Smooth muscle cell (in vitro differentiated cells): ENCODE data around the gene SIRPB2. TPM values are rescaled to one million over a fixed set of nuclear protein-coding genes. Genes with fewer than 3 reads are reported as not detected.

Source experiments
- DNase-seq: peaks from one replicate; lab custom pipeline; 2025; ENCODE audit not compliant: unreplicated experiment; lab: John Stamatoyannopoulos, UW
- H2AFZ ChIP-seq: fragments of 200-600 bp; sonication (generic); 2 replicates; pipeline ENCODE4 v1.6.0; 2016; ENCODE audit warnings: antibody characterized with exemption, low read depth, mild to moderate bottlenecking
- H3F3A ChIP-seq: fragments of 200-600 bp; sonication (generic); 2 replicates; pipeline ENCODE4 v1.6.0; 2017; ENCODE audit warnings: antibody characterized with exemption, low read depth
- H3K27ac ChIP-seq: fragments of 200-600 bp; sonication (generic); 2 replicates; pipeline ENCODE4 v1.5.1; 2016; ENCODE audit warnings: low read depth, mild to moderate bottlenecking
- H3K27me3 ChIP-seq: fragments of 200-600 bp; sonication (generic); 2 replicates; pipeline ENCODE4 v1.6.1; 2016; ENCODE audit warnings: low read depth, mild to moderate bottlenecking
- H3K36me3 ChIP-seq: fragments of 200-600 bp; sonication (generic); 2 replicates; pipeline ENCODE4 v1.5.1; 2016; ENCODE audit warnings: low read depth
- H3K4me1 ChIP-seq: fragments of 200-600 bp; sonication (generic); 2 replicates; pipeline ENCODE4 v1.5.1; 2016; ENCODE audit warnings: low read depth
- H3K4me2 ChIP-seq: fragments of 200-600 bp; sonication (generic); 2 replicates; pipeline ENCODE4 v1.6.0; 2016; ENCODE audit warnings: mild to moderate bottlenecking
- H3K4me3 ChIP-seq: fragments of 200-600 bp; sonication (generic); 2 replicates; pipeline ENCODE4 v1.5.1; 2016; ENCODE audit warnings: mild to moderate bottlenecking
- H3K79me2 ChIP-seq: fragments of 200-600 bp; sonication (generic); 2 replicates; pipeline ENCODE4 v1.6.0; 2016; ENCODE audit warnings: low read depth, mild to moderate bottlenecking
- H3K9ac ChIP-seq: fragments of 200-600 bp; sonication (generic); 2 replicates; pipeline ENCODE4 v1.6.0; 2016; ENCODE audit warnings: low read depth
- H3K9me3 ChIP-seq: fragments of 200-600 bp; sonication (generic); replicated peaks from 2 replicates; pipeline ENCODE4 v1.5.1; 2016; ENCODE audit warnings: low read depth
- H4K20me1 ChIP-seq: fragments of 200-600 bp; sonication (generic); 2 replicates; pipeline ENCODE4 v1.6.0; 2016; ENCODE audit warnings: low read depth
- WGBS: methylation state at CpG from one replicate; pipeline ENCODE4 v1.1.7; 2016; ENCODE audit warnings: low lambda C conversion rate; 5-methylcytosine and 5-hydroxymethylcytosine counted together
- polyA plus RNA-seq: library from polyadenylated mRNA; unstranded; fragments of >200 nt; fragmentation: Nextera tagmentation; extraction: Ambion mirVana; gene quantifications from 2 replicates; pipeline ENCODE4 v1.2.1, GENCODE V29; 2016
- small RNA-seq: library from RNA; depleted of rRNA; stranded (forward); fragments of <200 nt; gene quantifications from one replicate; pipeline ENCODE3, GENCODE V24; 2014
- total RNA-seq: library from RNA; depleted of rRNA; stranded (reverse); fragments of >200 nt; gene quantifications from 2 replicates; pipeline ENCODE4 v1.2.3, GENCODE V29; 2014
- TF ChIP-seq, protein P1 (sequence below): fragments of 200-600 bp; sonication (generic); IDR thresholded peaks from 2 replicates; pipeline ENCODE4 v1.5.1; 2017; ENCODE audit warnings: borderline replicate concordance, mild to moderate bottlenecking, antibody characterized with exemption; ENCODE audit not compliant: insufficient read depth, poor library complexity, severe bottlenecking

SIRPB2 gene
- total and polyA plus RNA-seq, 2 experiments from 2014 or later, result not detected

- no peaks in the 10 kb centered on the region for H3K36me3 ChIP-seq
- H3K4me3 ChIP-seq, result no peak overlapping the region
- no peaks in the 10 kb centered on the region for H3K27me3 ChIP-seq
- H3K4me2 ChIP-seq, result no peak overlapping the region
- DNase-seq, result no peak
- H3K79me2 ChIP-seq, result no peaks in the 10 kb centered on the region
- H2AFZ ChIP-seq, result no peak overlapping the region
- TF ChIP-seq, protein P1, sequence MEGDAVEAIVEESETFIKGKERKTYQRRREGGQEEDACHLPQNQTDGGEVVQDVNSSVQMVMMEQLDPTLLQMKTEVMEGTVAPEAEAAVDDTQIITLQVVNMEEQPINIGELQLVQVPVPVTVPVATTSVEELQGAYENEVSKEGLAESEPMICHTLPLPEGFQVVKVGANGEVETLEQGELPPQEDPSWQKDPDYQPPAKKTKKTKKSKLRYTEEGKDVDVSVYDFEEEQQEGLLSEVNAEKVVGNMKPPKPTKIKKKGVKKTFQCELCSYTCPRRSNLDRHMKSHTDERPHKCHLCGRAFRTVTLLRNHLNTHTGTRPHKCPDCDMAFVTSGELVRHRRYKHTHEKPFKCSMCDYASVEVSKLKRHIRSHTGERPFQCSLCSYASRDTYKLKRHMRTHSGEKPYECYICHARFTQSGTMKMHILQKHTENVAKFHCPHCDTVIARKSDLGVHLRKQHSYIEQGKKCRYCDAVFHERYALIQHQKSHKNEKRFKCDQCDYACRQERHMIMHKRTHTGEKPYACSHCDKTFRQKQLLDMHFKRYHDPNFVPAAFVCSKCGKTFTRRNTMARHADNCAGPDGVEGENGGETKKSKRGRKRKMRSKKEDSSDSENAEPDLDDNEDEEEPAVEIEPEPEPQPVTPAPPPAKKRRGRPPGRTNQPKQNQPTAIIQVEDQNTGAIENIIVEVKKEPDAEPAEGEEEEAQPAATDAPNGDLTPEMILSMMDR, result no peak
- H3K9me3 ChIP-seq, result no peaks in the 10 kb centered on the region
- no peaks in the 10 kb centered on the region for H3F3A ChIP-seq
- no peak overlapping the region for H3K27ac ChIP-seq
- no peak overlapping the region for H3K9ac ChIP-seq
- 93% methylated on average over 4 of the region's 4 CpGs for WGBS
- H3K4me1 ChIP-seq, result peaks cover 12% of the 10 kb centered on the region
- H4K20me1 ChIP-seq, result no peaks in the 10 kb centered on the region
These were observed 62.0 kb downstream of the SIRPB2 start for GRCh38 chr20:1429143-1429728.

DNA sequence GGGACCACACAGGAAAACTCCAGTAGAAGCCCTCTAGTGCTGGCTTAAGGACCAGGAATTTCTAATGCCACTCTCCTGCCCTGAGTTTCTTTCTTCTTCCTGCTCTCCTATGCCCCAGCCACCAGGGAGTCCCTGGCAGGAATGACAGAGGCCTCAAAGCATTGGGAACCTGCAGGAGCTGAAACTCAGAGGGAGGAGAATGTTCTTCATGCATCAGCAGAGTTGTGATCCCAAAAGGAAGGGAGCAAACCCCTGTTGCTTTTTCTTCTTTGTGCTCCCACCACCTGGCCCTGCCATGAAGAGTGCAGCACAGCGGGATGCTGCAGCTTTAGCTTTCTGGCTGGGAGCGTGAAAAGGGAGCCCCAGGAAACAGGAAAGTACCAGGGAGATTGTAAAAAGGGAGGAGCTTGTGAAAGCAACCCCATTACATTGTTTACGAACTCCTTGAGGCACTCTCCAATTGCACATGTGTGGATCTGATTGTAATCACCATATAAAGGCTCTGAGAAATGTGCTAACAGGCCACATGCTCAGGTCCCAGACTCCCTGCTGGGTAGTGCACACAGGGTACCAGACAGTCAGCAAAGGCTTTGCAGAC is 63.7 kb downstream of the SIRPB2 start:
- no peak for DNase-seq
- H3K36me3 ChIP-seq, result no peaks in the 10 kb centered on the region
- no peaks in the 10 kb centered on the region for H3K9me3 ChIP-seq

GRCh38 chr20:1426231-1426849 is 64.9 kb downstream of the SIRPB2 start:
- Histone ChIP-seq H3K27ac (no peak overlapping the region), H3K36me3 (no peaks in the 10 kb centered on the region), H2AFZ (no peak overlapping the region), H4K20me1 (no peaks in the 10 kb centered on the region), H3K9ac (no peak overlapping the region), H3K4me2 (no peak overlapping the region), H3K9me3 (no peaks in the 10 kb centered on the region), H3F3A (no peaks in the 10 kb centered on the region), H3K4me1 (peaks cover 12% of the 10 kb centered on the region), H3K27me3 (no peaks in the 10 kb centered on the region), H3K79me2 (no peaks in the 10 kb centered on the region), H3K4me3 (no peak overlapping the region)
- DNase-seq, result no peak
- TF ChIP-seq, protein P1, result no peak
- 69% methylated on average over 4 of the region's 4 CpGs for WGBS

More for the DNA sequence above, 63.7 kb downstream of the SIRPB2 start:
- Histone ChIP-seq H3F3A (no peaks in the 10 kb centered on the region), H3K27me3 (no peaks in the 10 kb centered on the region), H3K9ac (no peak overlapping the region), H3K4me2 (no peak overlapping the region), H3K27ac (no peak overlapping the region), H3K4me3 (no peak overlapping the region), H3K79me2 (no peaks in the 10 kb centered on the region), H3K4me1 (peaks cover 12% of the 10 kb centered on the region), H2AFZ (no peak overlapping the region), H4K20me1 (no peaks in the 10 kb centered on the region)
- TF ChIP-seq, protein P1, result no peak
- 47% methylated on average over 3 of the region's 3 CpGs for WGBS

Small RNA genes lying within 50 kb of the gene (small RNA-seq; reads per million reads assigned to genes)
- not detected for gene RNU6-917P

Other genes with a start within 250 kb of the SIRPB2 start
- gene SNPH, start 225.1 kb downstream of the SIRPB2 start, total RNA-seq, result 3.0 and 3.2 TPM in 2 replicates
- gene SNPH, start 225.1 kb downstream of the SIRPB2 start, polyA plus RNA-seq, result 3.0 and 3.1 TPM in 2 replicates
- 2.9 and 3.6 TPM in 2 replicates for gene SDCBP2, start 162.3 kb downstream of the SIRPB2 start, total RNA-seq
- gene SDCBP2, start 162.3 kb downstream of the SIRPB2 start, polyA plus RNA-seq, result 2.6 and 4.7 TPM in 2 replicates
- gene FKBP1A, start 98.4 kb downstream of the SIRPB2 start, total RNA-seq, result 137 and 184 TPM in 2 replicates
- gene FKBP1A, start 98.4 kb downstream of the SIRPB2 start, polyA plus RNA-seq, result 150 and 163 TPM in 2 replicates
- 22.4 and 31.8 TPM in 2 replicates for gene NSFL1C, start 24.6 kb downstream of the SIRPB2 start, total RNA-seq
- gene NSFL1C, start 24.6 kb downstream of the SIRPB2 start, polyA plus RNA-seq, result 82.9 and 92.4 TPM in 2 replicates
- gene SIRPD, start 66.3 kb upstream of the SIRPB2 start, total RNA-seq, result not detected in 2 replicates
- gene SIRPD, start 66.3 kb upstream of the SIRPB2 start, polyA plus RNA-seq, result not detected in 2 replicates
- gene SIRPB1, start 128.6 kb upstream of the SIRPB2 start, total RNA-seq, result 0.18 and 0.49 TPM in 2 replicates
- 0.61 and 1.3 TPM in 2 replicates for gene SIRPB1, start 128.6 kb upstream of the SIRPB2 start, polyA plus RNA-seq
- gene SIRPG, start 166.4 kb upstream of the SIRPB2 start, total RNA-seq, result not detected in 2 replicates
- not detected in 2 replicates for gene SIRPG, start 166.4 kb upstream of the SIRPB2 start, polyA plus RNA-seq